RWPE1 (cell line): ENCODE results near the gene HAUS8.

Experiments
- CTCF ChIA-PET: fragments of 350-600 bp; sonication (Branson Sonifier 250); formaldehyde crosslinking; extraction: SDS; loops from one replicate; lab custom pipeline; 2021; lab: Yijun Ruan, JAX
- POLR2A ChIA-PET: fragments of 400-600 bp; formaldehyde crosslinking; extraction: SDS; loops from one replicate; lab custom pipeline; 2020; ENCODE audit warnings: antibody characterized with exemption; ENCODE audit not compliant: low non-redundant PET; lab: Yijun Ruan, JAX
- DNase-seq: peaks from one replicate; pipeline ENCODE4 v3.0.0; 2012; ENCODE audit warnings: low spot score
- H3K27ac ChIP-seq: fragments of 450-650 bp; 2 replicates; pipeline ENCODE4 v1.5.1; 2017
- TF ChIP-seq, protein P1 (sequence below): fragments of 450-650 bp; conservative IDR thresholded peaks from 2 replicates; pipeline ENCODE4 v1.5.1; 2017; ENCODE audit warnings: low read depth, mild to moderate bottlenecking

HAUS8 gene

DNA sequence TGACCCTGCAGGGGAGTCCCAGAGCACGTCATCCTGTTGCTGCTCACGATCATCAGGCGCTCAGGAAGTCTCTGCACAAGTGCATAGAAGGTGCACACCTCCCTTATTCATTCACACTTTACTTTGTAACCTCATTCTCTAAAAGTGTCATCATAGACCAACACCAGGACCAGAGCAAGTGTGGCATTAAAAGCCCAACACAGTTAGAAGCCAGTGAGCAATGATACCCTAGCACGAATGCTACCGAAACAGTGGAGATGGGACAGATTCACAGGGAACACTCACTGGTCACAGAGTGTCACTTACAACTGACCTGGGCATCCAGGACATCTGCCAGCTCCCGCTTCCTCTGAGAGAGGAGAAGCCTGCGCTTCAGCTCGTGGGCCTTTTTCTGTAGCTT is 17.0 kb downstream of the HAUS8 start:
- ChIA-PET CTCF (no interaction called here), POLR2A (no interaction called here)
- H3K27ac ChIP-seq: no peak overlapping the region
- DNase-seq: no peak
- TF ChIP-seq, protein P1, sequence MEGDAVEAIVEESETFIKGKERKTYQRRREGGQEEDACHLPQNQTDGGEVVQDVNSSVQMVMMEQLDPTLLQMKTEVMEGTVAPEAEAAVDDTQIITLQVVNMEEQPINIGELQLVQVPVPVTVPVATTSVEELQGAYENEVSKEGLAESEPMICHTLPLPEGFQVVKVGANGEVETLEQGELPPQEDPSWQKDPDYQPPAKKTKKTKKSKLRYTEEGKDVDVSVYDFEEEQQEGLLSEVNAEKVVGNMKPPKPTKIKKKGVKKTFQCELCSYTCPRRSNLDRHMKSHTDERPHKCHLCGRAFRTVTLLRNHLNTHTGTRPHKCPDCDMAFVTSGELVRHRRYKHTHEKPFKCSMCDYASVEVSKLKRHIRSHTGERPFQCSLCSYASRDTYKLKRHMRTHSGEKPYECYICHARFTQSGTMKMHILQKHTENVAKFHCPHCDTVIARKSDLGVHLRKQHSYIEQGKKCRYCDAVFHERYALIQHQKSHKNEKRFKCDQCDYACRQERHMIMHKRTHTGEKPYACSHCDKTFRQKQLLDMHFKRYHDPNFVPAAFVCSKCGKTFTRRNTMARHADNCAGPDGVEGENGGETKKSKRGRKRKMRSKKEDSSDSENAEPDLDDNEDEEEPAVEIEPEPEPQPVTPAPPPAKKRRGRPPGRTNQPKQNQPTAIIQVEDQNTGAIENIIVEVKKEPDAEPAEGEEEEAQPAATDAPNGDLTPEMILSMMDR: no peak

DNA sequence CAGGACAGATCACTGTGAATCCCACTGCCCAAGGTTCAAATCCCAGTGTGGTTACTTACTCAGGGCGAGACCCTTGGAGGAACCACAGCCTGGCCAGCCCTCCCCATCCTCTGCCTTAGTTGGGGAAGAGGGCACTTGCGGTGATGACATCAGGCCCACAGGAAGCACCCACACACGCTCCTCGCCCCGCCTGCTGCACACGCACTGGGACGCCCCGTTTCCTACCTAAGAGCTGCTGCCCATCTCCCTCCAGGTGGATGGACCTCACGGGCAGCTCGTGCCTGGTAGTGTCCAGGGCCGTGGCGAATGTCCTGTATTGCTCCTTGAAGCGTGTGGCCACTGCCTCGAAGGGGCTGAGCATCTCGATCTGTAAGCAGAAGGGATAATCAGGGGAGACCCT is 19.6 kb downstream of the HAUS8 start:
- CTCF ChIA-PET: no interaction called here
- TF ChIP-seq, protein P1: no peak
- POLR2A ChIA-PET: no interaction called here
- DNase-seq: no peak
- H3K27ac ChIP-seq: no peak overlapping the region

DNA sequence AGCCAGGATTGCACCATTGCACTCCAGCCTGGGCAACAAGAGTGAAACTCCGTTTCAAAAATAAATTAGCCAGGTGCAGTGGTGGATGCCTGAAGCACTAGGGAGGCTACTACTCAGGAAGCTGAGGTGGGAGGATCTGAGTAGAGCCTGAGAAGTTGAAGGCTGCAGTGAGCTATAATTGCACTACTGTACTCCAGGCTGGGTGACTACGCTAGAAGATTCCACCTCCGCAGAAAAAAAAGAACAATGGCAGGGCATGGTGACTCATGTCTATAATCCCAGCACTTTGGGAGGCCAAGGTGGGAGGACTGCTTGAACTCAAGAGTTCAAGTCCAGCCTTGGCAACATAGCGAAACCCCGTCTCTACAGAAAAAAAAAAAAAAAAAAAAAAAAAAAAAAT is 20.5 kb downstream of the HAUS8 start:
- no peak for DNase-seq
- TF ChIP-seq, protein P1: no peak
- POLR2A ChIA-PET: no interaction called here
- no peak overlapping the region for H3K27ac ChIP-seq
- CTCF ChIA-PET: no interaction called here

DNA sequence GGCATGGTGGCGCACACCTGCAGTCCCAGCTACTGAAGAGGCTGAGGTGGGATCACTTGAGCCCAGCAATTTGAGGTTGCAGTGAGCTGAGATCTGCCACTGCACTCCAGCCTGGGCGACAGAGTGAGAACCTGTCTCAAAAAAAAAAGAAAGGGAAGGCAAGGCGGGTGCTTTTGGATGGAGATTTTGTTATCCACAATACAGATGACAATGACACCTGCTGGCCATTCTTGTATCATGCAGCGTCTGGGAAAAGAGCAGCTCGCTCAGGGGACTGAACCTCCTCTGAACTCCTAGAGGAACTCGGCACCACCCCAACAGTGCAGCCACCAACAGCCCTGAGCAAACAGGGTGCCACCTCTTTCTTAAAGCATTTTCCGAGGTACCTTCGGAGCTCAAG is 22.8 kb downstream of the HAUS8 start:
- TF ChIP-seq, protein P1: peak; percentile 69
- peak overlapping the region; percentile 1; the same call in 1 of the 2 replicates for H3K27ac ChIP-seq
- ChIA-PET CTCF (interaction anchor here (0.6 to 1.4 kb wide), 28 partner anchors 8 to 1525 kb away, joined by 3 to 6 read pairs (median 3); no protein-coding TSS in a partner anchor), POLR2A (no interaction called here)
- DNase-seq: peak; percentile 35

DNA sequence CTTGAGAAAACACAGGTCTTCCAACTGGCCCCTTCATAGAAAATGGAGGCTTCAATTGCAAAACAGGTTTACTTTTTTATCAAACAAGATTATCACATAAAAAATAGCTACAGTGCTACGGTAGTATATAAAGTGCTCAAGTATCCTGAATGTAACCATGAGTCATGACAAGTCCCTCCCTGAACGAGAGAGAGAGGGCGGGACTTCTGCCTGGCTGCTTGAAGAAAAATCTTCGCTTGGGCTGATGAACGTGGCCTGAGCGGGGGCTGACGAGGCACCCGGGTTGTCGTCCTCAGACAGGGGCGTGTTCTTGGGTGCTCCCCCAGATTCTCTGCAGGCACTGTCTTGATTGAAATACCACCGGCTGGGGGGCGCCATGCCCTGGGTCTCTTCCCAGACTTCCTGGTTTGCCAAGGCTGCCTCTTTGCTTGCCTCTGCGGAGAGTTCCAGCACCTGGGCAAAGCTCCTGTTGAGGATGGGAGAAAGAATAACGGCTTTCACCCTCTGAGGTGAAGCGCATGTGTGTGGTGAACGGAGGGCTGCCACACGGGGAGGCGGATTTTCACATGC is 25.5 kb downstream of the HAUS8 start:
- TF ChIP-seq, protein P1: no peak
- ChIA-PET CTCF (interaction anchor here (0.6 kb wide), 1 partner anchor 113 kb away, joined by 6 read pairs; no protein-coding TSS in a partner anchor), POLR2A (interaction anchor here (0.7 kb wide), 1 partner anchor 270 kb away, joined by 3 read pairs; no protein-coding TSS in a partner anchor)
- H3K27ac ChIP-seq: peak overlapping the region; percentile 70
- DNase-seq: peak; percentile 80

DNA sequence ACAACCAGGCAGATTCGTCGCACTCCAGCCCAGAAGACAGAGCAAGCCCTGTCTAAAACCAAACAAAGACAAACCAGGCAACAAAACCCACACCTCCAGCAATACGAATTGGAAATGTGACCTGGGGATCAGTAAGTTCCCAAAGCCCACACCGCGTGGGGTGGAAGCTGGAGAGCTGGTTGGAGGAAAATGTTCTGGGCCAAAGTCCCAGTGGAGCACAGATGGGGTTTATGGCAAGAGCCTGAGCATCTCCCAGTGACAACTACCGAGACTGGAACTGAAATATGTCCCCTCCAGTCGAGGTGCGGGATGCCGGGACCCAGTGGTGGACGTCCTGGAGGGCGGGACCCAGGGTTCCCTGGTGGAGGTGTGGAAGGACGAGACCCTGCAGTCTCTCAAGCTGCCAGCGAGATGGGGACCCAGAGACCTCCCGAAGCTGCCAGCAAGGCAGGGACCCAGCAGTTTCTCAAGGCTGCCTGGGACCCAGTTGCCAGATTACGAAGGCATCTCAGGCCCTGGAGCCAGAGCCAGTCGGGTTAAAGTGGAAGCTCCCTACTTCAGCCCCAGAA is 26.3 kb downstream of the HAUS8 start:
- CTCF ChIA-PET: interaction anchor here (0.6 kb wide), 1 partner anchor 25 kb away, joined by 4 read pairs; no protein-coding TSS in a partner anchor
- POLR2A ChIA-PET: no interaction called here
- H3K27ac ChIP-seq: peak overlapping the region; percentile 70
- DNase-seq: no peak
- TF ChIP-seq, protein P1: no peak
